BLaER1 (cell line): ENCODE results near the gene HS6ST3.
"Not testable (repeated sequence)": the region's sequence is repeated elsewhere in the genome, so short reads cannot be mapped to it uniquely, and the experiment has no call there.

Source experiments
- H3K27ac ChIP-seq: shearing (Covaris generic); formaldehyde crosslinking; 2 replicates; pipeline ENCODE4 v1.8.1; 2022
- H3K27me3 ChIP-seq: shearing (Covaris generic); formaldehyde crosslinking; 2 replicates; pipeline ENCODE4 v1.8.1; 2022
- H3K36me3 ChIP-seq: shearing (Covaris generic); formaldehyde crosslinking; 2 replicates; pipeline ENCODE4 v1.8.1; 2022
- H3K4me1 ChIP-seq: shearing (Covaris generic); formaldehyde crosslinking; 2 replicates; pipeline ENCODE4 v1.8.1; 2022
- H3K4me2 ChIP-seq: shearing (Covaris generic); formaldehyde crosslinking; 2 replicates; pipeline ENCODE4 v1.8.1; 2022
- H3K4me3 ChIP-seq: shearing (Covaris generic); formaldehyde crosslinking; 2 replicates; pipeline ENCODE4 v1.8.1; 2022
- H3K9ac ChIP-seq: shearing (Covaris generic); formaldehyde crosslinking; 2 replicates; pipeline ENCODE4 v1.8.1; 2022
- H3K9me3 ChIP-seq: shearing (Covaris generic); formaldehyde crosslinking; 2 replicates; pipeline ENCODE4 v1.8.1; 2022
- H4K20me1 ChIP-seq: shearing (Covaris generic); formaldehyde crosslinking; 2 replicates; pipeline ENCODE4 v1.8.1; 2022
- Cebpa-rat ChIP-seq: shearing (Covaris generic); IDR thresholded peaks from 2 replicates; pipeline ENCODE4 v1.8.1; 2022

The HS6ST3 gene

GRCh38 chr13:96091164-96092117, 1.5 kb downstream of the HS6ST3 start:
- H3K4me3 ChIP-seq = no peak overlapping the region
- no peak overlapping the region for H3K4me2 ChIP-seq
- H3K9ac ChIP-seq = no peak overlapping the region

GRCh38 chr13:96093296-96094006, 3.5 kb downstream of the HS6ST3 start:
- H3K4me2 ChIP-seq = no peak overlapping the region
- H3K4me1 ChIP-seq = no peaks in the 10 kb centered on the region
- no peaks in the 10 kb centered on the region for H3K27me3 ChIP-seq
- no peak for TF ChIP-seq Cebpa-rat
- H3K27ac ChIP-seq = no peak overlapping the region
- H3K9me3 ChIP-seq = peaks cover 24% of the 10 kb centered on the region
- no peak overlapping the region for H3K4me3 ChIP-seq
- no peak overlapping the region for H3K9ac ChIP-seq
- no peaks in the 10 kb centered on the region for H4K20me1 ChIP-seq
- H3K36me3 ChIP-seq = no peaks in the 10 kb centered on the region

More at GRCh38 chr13:96091164-96092117, 1.5 kb downstream of the HS6ST3 start:
- peaks cover 24% of the 10 kb centered on the region for H3K9me3 ChIP-seq
- no peak overlapping the region for H3K27ac ChIP-seq
- H4K20me1 ChIP-seq = no peaks in the 10 kb centered on the region
- TF ChIP-seq Cebpa-rat = no peak
- H3K27me3 ChIP-seq = no peaks in the 10 kb centered on the region
- H3K4me1 ChIP-seq = no peaks in the 10 kb centered on the region
- H3K36me3 ChIP-seq = no peaks in the 10 kb centered on the region

- Histone ChIP-seq H3K27me3 (no peaks in the 10 kb centered on the region), H4K20me1 (no peaks in the 10 kb centered on the region), H3K9me3 (no peaks in the 10 kb centered on the region), H3K4me1 (no peaks in the 10 kb centered on the region), H3K36me3 (no peaks in the 10 kb centered on the region), H3K4me2 (no peak overlapping the region), H3K9ac (no peak overlapping the region), H3K27ac (no peak overlapping the region), H3K4me3 (no peak overlapping the region)
- TF ChIP-seq Cebpa-rat = no peak
Measured at GRCh38 chr13:96100457-96101220, 10.7 kb downstream of the HS6ST3 start.

DNA sequence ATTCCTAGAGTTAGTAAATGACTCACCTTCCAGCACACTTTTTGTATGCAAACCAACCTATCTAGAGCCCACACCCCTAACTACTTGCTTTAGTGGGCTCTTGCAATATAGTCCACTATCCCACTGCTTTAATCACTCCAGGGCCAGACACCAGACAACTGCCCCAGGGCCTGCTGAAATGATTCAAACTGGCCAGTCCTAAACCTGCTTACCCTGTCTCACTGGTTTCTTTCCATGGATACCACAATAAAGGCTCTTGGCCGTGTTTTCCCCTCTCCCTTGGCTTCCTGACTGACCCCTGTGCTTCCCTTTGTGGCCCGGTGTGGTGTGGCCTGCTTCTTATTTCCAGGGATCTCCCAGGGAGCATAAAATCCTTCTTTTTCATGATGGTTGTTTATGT, 14.6 kb downstream of the HS6ST3 start:
- no peaks in the 10 kb centered on the region for H3K27me3 ChIP-seq
- H3K9me3 ChIP-seq = peaks cover 24% of the 10 kb centered on the region
- H3K9ac ChIP-seq = no peak overlapping the region
- no peak overlapping the region for H3K27ac ChIP-seq
- H3K4me1 ChIP-seq = no peaks in the 10 kb centered on the region
- no peaks in the 10 kb centered on the region for H3K36me3 ChIP-seq
- H3K4me2 ChIP-seq = no peak overlapping the region
- TF ChIP-seq Cebpa-rat = no peak
- H3K4me3 ChIP-seq = no peak overlapping the region
- H4K20me1 ChIP-seq = no peaks in the 10 kb centered on the region

GRCh38 chr13:96108072-96108471, 18.2 kb downstream of the HS6ST3 start:
- H3K4me1 ChIP-seq, H3K27ac ChIP-seq, H3K4me2 ChIP-seq, H3K27me3 ChIP-seq, H3K4me3 ChIP-seq, H3K36me3 ChIP-seq, H3K9ac ChIP-seq, H4K20me1 ChIP-seq: not testable (repeated sequence)
- H3K9me3 ChIP-seq = peaks cover 25% of the 10 kb centered on the region

DNA sequence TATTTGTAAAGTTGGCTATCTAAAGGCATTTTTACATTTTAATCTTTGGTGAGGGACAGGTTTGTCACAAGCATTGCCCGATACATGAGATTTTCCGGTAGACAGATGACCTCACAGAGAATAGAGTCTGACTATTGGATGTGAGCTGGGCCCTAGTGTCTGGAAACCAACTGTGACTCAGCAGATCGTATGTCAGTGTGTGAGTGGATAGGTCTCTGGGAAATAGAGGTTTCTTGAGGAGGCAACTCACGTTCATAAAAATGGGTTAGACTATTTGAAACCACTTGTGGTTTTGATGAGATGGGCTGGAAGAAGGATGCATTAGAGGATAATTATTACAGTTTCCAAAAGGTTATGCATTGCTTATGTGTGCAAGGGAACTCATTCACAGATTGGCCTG, 19.2 kb downstream of the HS6ST3 start:
- Histone ChIP-seq H3K4me2 (no peak overlapping the region), H3K9me3 (peaks cover 25% of the 10 kb centered on the region), H3K4me1 (no peaks in the 10 kb centered on the region), H3K4me3 (no peak overlapping the region), H3K36me3 (no peaks in the 10 kb centered on the region), H3K27me3 (no peaks in the 10 kb centered on the region), H4K20me1 (no peaks in the 10 kb centered on the region), H3K9ac (no peak overlapping the region), H3K27ac (no peak overlapping the region)
- TF ChIP-seq Cebpa-rat = no peak

DNA sequence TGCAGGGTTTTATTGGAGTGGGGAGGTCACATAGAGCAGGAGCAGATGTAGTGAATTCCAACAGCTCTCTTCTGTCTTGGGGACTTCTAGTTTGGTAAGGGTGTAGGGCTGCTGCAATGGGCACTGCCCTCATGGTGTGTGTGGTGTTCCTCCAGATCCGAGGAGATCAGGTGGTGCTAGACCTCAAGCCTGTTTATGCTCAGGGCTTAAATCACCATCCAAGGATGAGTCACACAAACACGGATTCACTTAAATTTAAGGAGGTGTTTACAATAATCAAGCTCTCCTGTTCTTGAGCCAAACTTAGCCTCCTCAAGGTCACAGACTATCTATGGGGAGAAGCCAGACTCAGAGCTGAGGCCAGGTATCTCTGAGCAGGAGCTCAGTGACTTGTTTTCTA, 23.0 kb downstream of the HS6ST3 start:
- no peak overlapping the region for H3K4me2 ChIP-seq
- H3K4me1 ChIP-seq = no peaks in the 10 kb centered on the region
- no peaks in the 10 kb centered on the region for H3K36me3 ChIP-seq
- H3K9ac ChIP-seq = no peak overlapping the region
- no peak for TF ChIP-seq Cebpa-rat
- peaks cover 17% of the 10 kb centered on the region for H3K9me3 ChIP-seq
- H3K27me3 ChIP-seq = no peaks in the 10 kb centered on the region
- H3K4me3 ChIP-seq = no peak overlapping the region
- H4K20me1 ChIP-seq = no peaks in the 10 kb centered on the region
- H3K27ac ChIP-seq = no peak overlapping the region

- not testable (repeated sequence) for H3K36me3 ChIP-seq, H4K20me1 ChIP-seq
Measured at GRCh38 chr13:96115368-96115767, 25.5 kb downstream of the HS6ST3 start.

GRCh38 chr13:96119921-96120320, 30.0 kb downstream of the HS6ST3 start:
- Histone ChIP-seq H3K4me2 (no peak overlapping the region), H3K27me3 (no peaks in the 10 kb centered on the region), H3K4me3 (no peak overlapping the region), H3K27ac (no peak overlapping the region), H3K9me3 (no peaks in the 10 kb centered on the region), H3K36me3 (no peaks in the 10 kb centered on the region), H3K4me1 (no peaks in the 10 kb centered on the region), H4K20me1 (no peaks in the 10 kb centered on the region), H3K9ac (no peak overlapping the region)
- TF ChIP-seq Cebpa-rat = no peak

More at GRCh38 chr13:96115368-96115767, 25.5 kb downstream of the HS6ST3 start:
- H3K4me1 ChIP-seq, H3K4me3 ChIP-seq, H3K4me2 ChIP-seq, H3K27ac ChIP-seq, H3K9me3 ChIP-seq, H3K9ac ChIP-seq, H3K27me3 ChIP-seq: not testable (repeated sequence)
